Glutamatergic neuron (in vitro differentiated cells): ENCODE data around the gene SLC35F3. TPM values are rescaled to one million over a fixed set of nuclear protein-coding genes. Genes with fewer than 3 reads are reported as not detected.

Source experiments
- DNase-seq: peaks from one replicate; pipeline ENCODE4 v3.0.0; 2022
- H3K27ac Mint-ChIP-seq: one replicate; pipeline ENCODE4 v1.8.0; 2020; ENCODE audit warnings: mild to moderate bottlenecking, mixed read lengths, inconsistent platforms; ENCODE audit not compliant: unreplicated experiment
- H3K27me3 Mint-ChIP-seq: one replicate; pipeline ENCODE4 v1.8.0; 2020; ENCODE audit warnings: mild to moderate bottlenecking, moderate library complexity, mixed read lengths, inconsistent platforms; ENCODE audit not compliant: unreplicated experiment
- H3K36me3 Mint-ChIP-seq: one replicate; pipeline ENCODE4 v1.8.0; 2020; ENCODE audit warnings: mild to moderate bottlenecking, mixed read lengths, inconsistent platforms; ENCODE audit not compliant: unreplicated experiment
- H3K4me1 Mint-ChIP-seq: one replicate; pipeline ENCODE4 v1.8.0; 2020; ENCODE audit warnings: mild to moderate bottlenecking, low read depth, mixed read lengths, inconsistent platforms; ENCODE audit not compliant: unreplicated experiment
- H3K4me3 Mint-ChIP-seq: one replicate; pipeline ENCODE4 v1.8.0; 2020; ENCODE audit warnings: mild to moderate bottlenecking, mixed read lengths, inconsistent platforms; ENCODE audit not compliant: unreplicated experiment
- H3K9me3 Mint-ChIP-seq: one replicate; pipeline ENCODE4 v1.8.0; 2020; ENCODE audit warnings: mild to moderate bottlenecking, moderate library complexity, mixed read lengths, inconsistent platforms; ENCODE audit not compliant: unreplicated experiment
- total RNA-seq: library from RNA; stranded (reverse); fragmentation: NEBNext Ultra II Directional; extraction: Animal tissue kit (Norgen Biotek cat#: 25700); gene quantifications from one replicate; pipeline ENCODE4 v1.2.1, GENCODE V29; 2021; ENCODE audit not compliant: unreplicated experiment
- TF ChIP-seq, protein P1 (sequence below): fragments of 200-600 bp; sonication (generic); IDR thresholded peaks from one replicate; pipeline ENCODE4 v1.5.0; 2021; ENCODE audit not compliant: partially characterized antibody, unreplicated experiment

Gene SLC35F3
- total RNA-seq, 1 donor from 2014 or later = 0.98 TPM

DNA sequence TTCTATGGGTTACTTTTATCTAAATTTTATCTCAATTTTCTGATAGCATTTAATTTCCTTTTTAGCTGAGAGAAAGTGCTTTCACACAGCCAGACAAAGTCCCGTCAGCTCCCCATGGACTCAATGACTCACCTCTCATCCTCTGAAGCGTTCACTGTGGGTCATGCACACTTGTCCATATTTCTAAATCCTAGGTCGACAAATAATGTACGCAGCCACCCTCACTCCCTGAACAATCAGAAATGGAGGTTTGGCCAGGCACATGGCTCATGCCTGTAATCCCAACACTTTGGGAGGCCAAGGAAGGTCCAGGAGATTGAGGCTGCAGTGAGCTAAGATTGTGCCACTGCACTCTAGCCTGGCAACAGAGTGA is 426.4 kb downstream of the SLC35F3 start:
- H3K27ac Mint-ChIP-seq = no peak overlapping the region
- peaks cover 2% of the 10 kb centered on the region for H3K9me3 Mint-ChIP-seq
- no peak for DNase-seq
- TF ChIP-seq, protein P1, sequence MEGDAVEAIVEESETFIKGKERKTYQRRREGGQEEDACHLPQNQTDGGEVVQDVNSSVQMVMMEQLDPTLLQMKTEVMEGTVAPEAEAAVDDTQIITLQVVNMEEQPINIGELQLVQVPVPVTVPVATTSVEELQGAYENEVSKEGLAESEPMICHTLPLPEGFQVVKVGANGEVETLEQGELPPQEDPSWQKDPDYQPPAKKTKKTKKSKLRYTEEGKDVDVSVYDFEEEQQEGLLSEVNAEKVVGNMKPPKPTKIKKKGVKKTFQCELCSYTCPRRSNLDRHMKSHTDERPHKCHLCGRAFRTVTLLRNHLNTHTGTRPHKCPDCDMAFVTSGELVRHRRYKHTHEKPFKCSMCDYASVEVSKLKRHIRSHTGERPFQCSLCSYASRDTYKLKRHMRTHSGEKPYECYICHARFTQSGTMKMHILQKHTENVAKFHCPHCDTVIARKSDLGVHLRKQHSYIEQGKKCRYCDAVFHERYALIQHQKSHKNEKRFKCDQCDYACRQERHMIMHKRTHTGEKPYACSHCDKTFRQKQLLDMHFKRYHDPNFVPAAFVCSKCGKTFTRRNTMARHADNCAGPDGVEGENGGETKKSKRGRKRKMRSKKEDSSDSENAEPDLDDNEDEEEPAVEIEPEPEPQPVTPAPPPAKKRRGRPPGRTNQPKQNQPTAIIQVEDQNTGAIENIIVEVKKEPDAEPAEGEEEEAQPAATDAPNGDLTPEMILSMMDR = no peak
- peaks cover 5% of the 10 kb centered on the region for H3K27me3 Mint-ChIP-seq
- peaks cover 4% of the 10 kb centered on the region for H3K4me1 Mint-ChIP-seq
- H3K36me3 Mint-ChIP-seq = peaks cover 2% of the 10 kb centered on the region
- H3K4me3 Mint-ChIP-seq = no peak overlapping the region

DNA sequence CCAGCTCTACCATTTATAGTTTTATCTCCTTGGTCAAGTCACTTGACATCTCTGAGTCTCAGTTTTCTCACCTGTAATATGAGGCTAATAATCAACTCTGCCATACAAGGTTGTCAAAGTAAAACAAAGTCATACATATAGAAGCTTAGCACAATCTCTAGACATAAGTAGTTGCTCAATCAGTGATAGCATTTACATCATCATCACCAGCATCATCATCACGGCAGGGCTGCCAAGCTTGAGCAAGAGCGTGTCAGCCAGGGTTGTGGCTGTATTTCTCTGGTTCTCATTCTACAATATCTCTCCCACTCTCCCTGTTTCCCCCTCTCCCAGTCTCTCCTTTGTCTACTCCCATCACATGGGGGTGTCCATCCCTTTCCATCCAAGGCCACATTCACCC is 427.0 kb downstream of the SLC35F3 start:
- Mint-ChIP-seq H3K4me1 (peaks cover 4% of the 10 kb centered on the region), H3K36me3 (peaks cover 5% of the 10 kb centered on the region), H3K9me3 (no peaks in the 10 kb centered on the region), H3K27me3 (no peaks in the 10 kb centered on the region), H3K27ac (no peak overlapping the region), H3K4me3 (no peak overlapping the region)
- DNase-seq = no peak
- TF ChIP-seq, protein P1 = no peak

DNA sequence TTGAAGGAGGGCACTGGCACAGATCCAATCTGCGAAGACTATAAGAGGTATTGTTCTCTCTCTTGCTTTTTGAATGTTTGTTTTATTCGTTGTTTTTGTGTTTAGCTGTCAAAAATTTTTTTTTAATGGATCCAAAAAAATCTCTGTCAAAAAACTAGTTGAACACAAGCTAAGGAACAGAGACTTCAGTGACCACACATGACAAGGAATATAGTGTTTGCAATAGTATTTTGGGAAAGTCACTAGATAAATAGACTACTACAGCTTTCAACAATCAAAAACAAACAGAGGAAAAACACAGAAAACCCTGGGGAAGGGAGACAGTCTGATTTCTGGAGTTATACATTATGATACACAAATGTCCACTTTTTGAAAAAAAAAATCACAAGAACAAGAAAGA is 431.9 kb downstream of the SLC35F3 start:
- TF ChIP-seq, protein P1 = no peak
- Mint-ChIP-seq H3K27ac (no peak overlapping the region), H3K36me3 (peaks cover 31% of the 10 kb centered on the region), H3K4me1 (no peaks in the 10 kb centered on the region), H3K9me3 (peaks cover 2% of the 10 kb centered on the region), H3K4me3 (no peak overlapping the region), H3K27me3 (no peaks in the 10 kb centered on the region)
- no peak for DNase-seq

DNA sequence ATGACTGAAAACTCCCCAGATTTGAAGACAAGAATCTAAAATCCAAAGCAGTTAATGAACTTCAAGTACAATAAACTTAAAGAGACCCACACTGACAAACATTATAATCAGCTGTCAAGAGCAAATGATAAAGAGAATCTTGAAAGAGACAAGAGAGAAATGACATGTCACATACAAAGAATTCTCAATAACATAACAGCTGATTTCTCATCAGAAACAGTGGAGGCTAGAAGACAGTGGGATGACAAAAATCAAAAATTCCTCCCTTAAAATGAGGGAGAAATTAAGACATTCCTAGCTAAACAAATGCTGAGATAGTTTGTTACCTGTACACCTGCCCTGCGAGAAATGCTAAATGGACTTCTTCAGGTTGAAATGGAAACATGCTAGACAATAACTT is 432.8 kb downstream of the SLC35F3 start:
- no peak for DNase-seq
- Mint-ChIP-seq H3K4me3 (no peak overlapping the region), H3K9me3 (peaks cover 4% of the 10 kb centered on the region), H3K27me3 (no peaks in the 10 kb centered on the region), H3K36me3 (peaks cover 31% of the 10 kb centered on the region), H3K27ac (no peak overlapping the region), H3K4me1 (peaks cover 4% of the 10 kb centered on the region)
- TF ChIP-seq, protein P1 = no peak

DNA sequence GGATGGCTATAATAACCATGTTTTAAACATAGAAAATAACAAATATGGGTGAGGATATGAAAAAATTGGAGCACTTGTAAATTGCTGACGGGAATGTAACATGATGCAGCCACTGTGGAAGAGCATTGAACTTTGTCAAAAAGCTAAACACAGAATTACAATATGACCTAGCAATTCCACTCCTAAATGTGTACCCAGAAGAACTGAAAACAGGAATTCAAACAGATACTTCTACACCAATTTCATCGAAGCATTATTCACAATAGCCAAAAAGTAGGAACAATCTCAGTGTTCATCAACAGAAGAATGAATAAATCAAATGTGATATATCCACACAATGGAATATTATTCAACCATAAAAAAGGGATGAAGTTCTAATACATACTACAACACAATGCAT is 436.1 kb downstream of the SLC35F3 start:
- DNase-seq = no peak
- peaks cover 18% of the 10 kb centered on the region for H3K4me1 Mint-ChIP-seq
- peaks cover 6% of the 10 kb centered on the region for H3K27me3 Mint-ChIP-seq
- peaks cover 31% of the 10 kb centered on the region for H3K36me3 Mint-ChIP-seq
- no peak overlapping the region for H3K4me3 Mint-ChIP-seq
- no peak overlapping the region for H3K27ac Mint-ChIP-seq
- TF ChIP-seq, protein P1 = no peak
- peaks cover 14% of the 10 kb centered on the region for H3K9me3 Mint-ChIP-seq
